Inflammatory macrophage (primary cell): ENCODE measurements around the gene BPIFA2.
"Not testable (repeated sequence)": the region's sequence is repeated elsewhere in the genome, so short reads cannot be mapped to it uniquely, and the experiment has no call there.

Source experiments
- DNase-seq, 2 donors: peaks; one replicate each; pipeline ENCODE4 v3.0.0-alpha.2; 2020 to 2022
- total RNA-seq, 18 experiments: gene quantifications; one replicate each; lab custom pipeline; 2026; ENCODE audit warnings: mixed read lengths in 6 of 18, inconsistent platforms in 2 of 18; lab: John Stamatoyannopoulos, UW

BPIFA2 gene
- total RNA-seq = 0 to 0.07 (median 0) reads per million in 18 experiments

- no peak for DNase-seq
These were observed at the start of gene BPIFA2 for GRCh38 chr20:33167859-33168258. Gene BPIFA2, plus strand, starts transcription at chr20:33168159. Its CDS starts 987 bp downstream, at chr20:33169146.

GRCh38 chr20:33119725-33120720 lies 47.9 kb upstream of the BPIFA2 start:
- DNase-seq = no peak

GRCh38 chr20:33120934-33121333 lies 47.0 kb upstream of the BPIFA2 start:
- DNase-seq = no peak

- not testable (repeated sequence) for DNase-seq
These were observed 45.7 kb upstream of the BPIFA2 start for GRCh38 chr20:33122297-33122696.

- no peak for DNase-seq
These were observed 43.7 kb upstream of the BPIFA2 start for GRCh38 chr20:33124261-33124660.

GRCh38 chr20:33124994-33125393 lies 43.0 kb upstream of the BPIFA2 start:
- no peak for DNase-seq

GRCh38 chr20:33125983-33126382 lies 42.0 kb upstream of the BPIFA2 start:
- DNase-seq = no peak

GRCh38 chr20:33127422-33128097 lies 40.4 kb upstream of the BPIFA2 start:
- DNase-seq = no peak

- no peak for DNase-seq
These were observed 37.3 kb upstream of the BPIFA2 start for GRCh38 chr20:33130568-33131061.

GRCh38 chr20:33131949-33132473 lies 35.9 kb upstream of the BPIFA2 start:
- DNase-seq = no peak

- no peak for DNase-seq
These were observed 35.2 kb upstream of the BPIFA2 start for GRCh38 chr20:33132513-33133372.

GRCh38 chr20:33133373-33133941 lies 34.5 kb upstream of the BPIFA2 start:
- DNase-seq = no peak

GRCh38 chr20:33137195-33137594 lies 30.8 kb upstream of the BPIFA2 start:
- no peak for DNase-seq

- no peak for DNase-seq
These were observed 28.5 kb upstream of the BPIFA2 start for GRCh38 chr20:33139467-33139866.

GRCh38 chr20:33145521-33145920 lies 22.4 kb upstream of the BPIFA2 start:
- DNase-seq = no peak

- DNase-seq = no peak
These were observed 20.7 kb upstream of the BPIFA2 start for GRCh38 chr20:33147299-33147698.

GRCh38 chr20:33148040-33148439 lies 19.9 kb upstream of the BPIFA2 start:
- no peak for DNase-seq

GRCh38 chr20:33154252-33154651 lies 13.7 kb upstream of the BPIFA2 start:
- no peak for DNase-seq

- DNase-seq = no peak
These were observed 9.1 kb upstream of the BPIFA2 start for GRCh38 chr20:33158637-33159385.

- DNase-seq = no peak
These were observed 8.2 kb upstream of the BPIFA2 start for GRCh38 chr20:33159713-33160112.

- DNase-seq = no peak
These were observed 7.3 kb upstream of the BPIFA2 start for GRCh38 chr20:33160681-33161080.
